Measurements from ENCODE around the gene RIMS3.

- TF ChIP-seq, protein P1, sequence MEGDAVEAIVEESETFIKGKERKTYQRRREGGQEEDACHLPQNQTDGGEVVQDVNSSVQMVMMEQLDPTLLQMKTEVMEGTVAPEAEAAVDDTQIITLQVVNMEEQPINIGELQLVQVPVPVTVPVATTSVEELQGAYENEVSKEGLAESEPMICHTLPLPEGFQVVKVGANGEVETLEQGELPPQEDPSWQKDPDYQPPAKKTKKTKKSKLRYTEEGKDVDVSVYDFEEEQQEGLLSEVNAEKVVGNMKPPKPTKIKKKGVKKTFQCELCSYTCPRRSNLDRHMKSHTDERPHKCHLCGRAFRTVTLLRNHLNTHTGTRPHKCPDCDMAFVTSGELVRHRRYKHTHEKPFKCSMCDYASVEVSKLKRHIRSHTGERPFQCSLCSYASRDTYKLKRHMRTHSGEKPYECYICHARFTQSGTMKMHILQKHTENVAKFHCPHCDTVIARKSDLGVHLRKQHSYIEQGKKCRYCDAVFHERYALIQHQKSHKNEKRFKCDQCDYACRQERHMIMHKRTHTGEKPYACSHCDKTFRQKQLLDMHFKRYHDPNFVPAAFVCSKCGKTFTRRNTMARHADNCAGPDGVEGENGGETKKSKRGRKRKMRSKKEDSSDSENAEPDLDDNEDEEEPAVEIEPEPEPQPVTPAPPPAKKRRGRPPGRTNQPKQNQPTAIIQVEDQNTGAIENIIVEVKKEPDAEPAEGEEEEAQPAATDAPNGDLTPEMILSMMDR (IDR thresholded peaks at IDR 0.05) = no peak
- TF ChIP-seq POLR2A (IDR thresholded peaks at IDR 0.05) = no peak
- no peak for TF ChIP-seq EP300 (IDR thresholded peaks at IDR 0.05)
Observed at GRCh38 chr1:40640314-40641076, 25.0 kb downstream of the RIMS3 start.

Measured in ovary (tissue), 3 donors.